A673 (cell line): ENCODE data around the gene XPO6.

Source experiments
- CTCF ChIP-seq: fragments of 300-800, 200-600 bp; sonication (generic); conservative IDR thresholded peaks from 2 replicates; pipeline ENCODE4 v1.5.1; 2017; ENCODE audit warnings: low read depth, mild to moderate bottlenecking, antibody characterized with exemption, low read length, moderate library complexity, mixed read lengths
- EZH2 ChIP-seq: fragments of 200-600 bp; sonication (generic); IDR thresholded peaks from 2 replicates; pipeline ENCODE4 v1.6.1; 2017; ENCODE audit warnings: borderline replicate concordance, low read depth, mild to moderate bottlenecking, mixed read lengths, antibody characterized with exemption, low read length; ENCODE audit not compliant: poor library complexity, severe bottlenecking

- TF ChIP-seq CTCF (no peak), EZH2 (no peak)
These were observed 5.8 kb downstream of the XPO6 start for GRCh38 chr16:28205974-28206373.
